K562 (cell line): ENCODE results near the gene MFSD12.

Experiments used
- ARNT ChIP-seq, 2 experiments: fragments of 450-650 bp; IDR thresholded peaks; 2 replicates each; pipeline ENCODE4 v1.6.1; 2016; ENCODE audit warnings: mild to moderate bottlenecking in 1 of 2
- FOXA1 ChIP-seq: fragments of 450-650 bp; IDR thresholded peaks from 2 replicates; pipeline ENCODE4 v1.6.1; 2016; ENCODE audit warnings: mild to moderate bottlenecking, borderline replicate concordance
- GATAD2A ChIP-seq: fragments of 450-650 bp; IDR thresholded peaks from 2 replicates; pipeline ENCODE4 v1.6.1; 2017
- HDAC6 ChIP-seq: IDR thresholded peaks from 2 replicates; pipeline ENCODE4 v1.6.1; 2012; ENCODE audit warnings: low read depth, mild to moderate bottlenecking, control low read depth, inconsistent platforms, low read length, moderate library complexity
- NRF1 ChIP-seq, 2 experiments: fragments of 450-650 bp; IDR thresholded peaks in 1 of 2; conservative IDR thresholded peaks in 1 of 2; 2 replicates each; pipeline ENCODE4 v1.6.1; 2014; ENCODE audit warnings: mild to moderate bottlenecking in 2 of 2
- POLR2AphosphoS5 ChIP-seq: IDR thresholded peaks from 2 replicates; pipeline ENCODE4 v1.6.1; 2011; ENCODE audit warnings: mild to moderate bottlenecking, low read depth, low read length, moderate library complexity; ENCODE audit not compliant: control insufficient read depth, insufficient read depth
- RAD21 ChIP-seq, 2 experiments: fragments of 250-450 bp in 1 of 2; fragments of 450-650 bp in 1 of 2; sonication (Bioruptor Pico) in 1 of 2; formaldehyde crosslinking in 1 of 2; IDR thresholded peaks in 1 of 2; conservative IDR thresholded peaks in 1 of 2; 2 replicates each; pipeline versions ENCODE4 v1.4.0 to v1.8.0; 2020 to 2022; ENCODE audit warnings: mild to moderate bottlenecking in 2 of 2, moderate library complexity in 1 of 2
- SMC3 ChIP-seq: conservative IDR thresholded peaks from 2 replicates; pipeline ENCODE4 v1.6.1; 2011; ENCODE audit warnings: low read depth, low read length, improper control_type of control experiment; ENCODE audit not compliant: insufficient read depth
- TEAD1 ChIP-seq, 2 experiments: fragments of 450-650 bp in 1 of 2; sonication (generic) in 1 of 2; formaldehyde crosslinking; IDR thresholded peaks; 2 replicates each; pipeline versions ENCODE4 v1.4.0 to v1.8.0; 2020 to 2022; ENCODE audit warnings: mild to moderate bottlenecking in 2 of 2, missing genetic modification reagents in 1 of 2
- ZNF253 ChIP-seq: fragments of 250-450 bp; sonication (Bioruptor Pico); conservative IDR thresholded peaks from 2 replicates; pipeline ENCODE4 v1.6.1; 2021; ENCODE audit warnings: mild to moderate bottlenecking
- ZNF263 ChIP-seq: sonication (generic); formaldehyde crosslinking; IDR thresholded peaks from 2 replicates; pipeline ENCODE4 v1.8.0; 2022; ENCODE audit warnings: mild to moderate bottlenecking, missing genetic modification reagents, borderline replicate concordance
- TF ChIP-seq, protein P1 (sequence below), 3 experiments: IDR thresholded peaks in 2 of 3; conservative IDR thresholded peaks in 1 of 3; 2 replicates each; pipeline ENCODE4 v1.5.1; 2011 to 2012; ENCODE audit warnings: low read length in 3 of 3, mild to moderate bottlenecking in 3 of 3, control low read depth in 2 of 3, improper control_type of control experiment in 1 of 3, inconsistent platforms in 1 of 3, low read depth in 1 of 3, mixed read lengths in 1 of 3, moderate library complexity in 1 of 3; ENCODE audit not compliant: insufficient read depth in 2 of 3
- TF ChIP-seq, protein P2 (sequence below): sonication (generic); formaldehyde crosslinking; IDR thresholded peaks from 2 replicates; pipeline ENCODE4 v1.8.0; 2022; ENCODE audit warnings: missing genetic modification reagents, mild to moderate bottlenecking, borderline replicate concordance
- TF ChIP-seq, protein P3 (sequence below): sonication (generic); formaldehyde crosslinking; IDR thresholded peaks from 2 replicates; pipeline ENCODE4 v1.8.0; 2022; ENCODE audit warnings: mild to moderate bottlenecking, missing genetic modification reagents

DNA sequence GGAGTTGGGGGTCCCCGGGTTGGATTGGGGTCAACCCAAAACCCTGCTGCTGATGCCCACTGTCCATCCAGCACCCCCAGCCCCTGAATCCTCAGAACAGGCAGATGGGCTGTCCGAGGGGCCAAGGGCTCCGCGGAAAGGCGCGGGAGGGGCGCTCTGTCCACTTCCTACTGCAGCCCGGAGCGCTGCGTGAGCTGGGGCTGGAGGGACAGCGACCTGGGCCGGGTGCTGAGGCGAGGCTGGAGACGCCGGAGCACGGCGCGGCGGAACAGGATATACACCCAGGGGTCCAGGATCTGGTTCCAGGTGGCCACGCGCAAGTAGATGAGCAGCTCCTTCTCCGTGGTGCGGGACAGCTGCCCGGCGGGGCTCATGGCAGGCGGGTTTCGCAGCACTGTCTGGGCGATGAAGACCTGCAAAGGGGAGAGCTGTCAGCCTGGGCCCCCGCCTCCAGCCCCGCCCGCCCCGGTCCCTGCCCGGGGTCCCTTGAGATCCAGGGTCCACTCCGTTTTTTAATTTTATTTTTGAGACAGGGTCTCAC lies 38.2 kb upstream of the MFSD12 start:
- TF ChIP-seq TEAD1 (CRISPR knock-in tag; IDR thresholded peaks at IDR 0.05) (no peak), RAD21 (CRISPR knock-in tag; conservative IDR thresholded peaks at IDR 0.05 in 1 of 2, IDR thresholded peaks at IDR 0.05 in 1 of 2) (no peak), ZNF253 (no peak), HDAC6 (no peak), GATAD2A (no peak), FOXA1 (no peak), POLR2AphosphoS5 (no peak), ARNT (IDR thresholded peaks at IDR 0.05) (no peak), NRF1 (conservative IDR thresholded peaks at IDR 0.05 in 1 of 2, IDR thresholded peaks at IDR 0.05 in 1 of 2) (no peak), SMC3 (no peak), ZNF263 (CRISPR knock-in tag) (no peak)
- TF ChIP-seq, protein P1, sequence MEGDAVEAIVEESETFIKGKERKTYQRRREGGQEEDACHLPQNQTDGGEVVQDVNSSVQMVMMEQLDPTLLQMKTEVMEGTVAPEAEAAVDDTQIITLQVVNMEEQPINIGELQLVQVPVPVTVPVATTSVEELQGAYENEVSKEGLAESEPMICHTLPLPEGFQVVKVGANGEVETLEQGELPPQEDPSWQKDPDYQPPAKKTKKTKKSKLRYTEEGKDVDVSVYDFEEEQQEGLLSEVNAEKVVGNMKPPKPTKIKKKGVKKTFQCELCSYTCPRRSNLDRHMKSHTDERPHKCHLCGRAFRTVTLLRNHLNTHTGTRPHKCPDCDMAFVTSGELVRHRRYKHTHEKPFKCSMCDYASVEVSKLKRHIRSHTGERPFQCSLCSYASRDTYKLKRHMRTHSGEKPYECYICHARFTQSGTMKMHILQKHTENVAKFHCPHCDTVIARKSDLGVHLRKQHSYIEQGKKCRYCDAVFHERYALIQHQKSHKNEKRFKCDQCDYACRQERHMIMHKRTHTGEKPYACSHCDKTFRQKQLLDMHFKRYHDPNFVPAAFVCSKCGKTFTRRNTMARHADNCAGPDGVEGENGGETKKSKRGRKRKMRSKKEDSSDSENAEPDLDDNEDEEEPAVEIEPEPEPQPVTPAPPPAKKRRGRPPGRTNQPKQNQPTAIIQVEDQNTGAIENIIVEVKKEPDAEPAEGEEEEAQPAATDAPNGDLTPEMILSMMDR (IDR thresholded peaks at IDR 0.05 in 2 of 3, conservative IDR thresholded peaks at IDR 0.05 in 1 of 3; ENCODE audit: insufficient read depth in 2 of 3, low read depth in 1 of 3, low read length in 3 of 3): no peak
- TF ChIP-seq, protein P2, sequence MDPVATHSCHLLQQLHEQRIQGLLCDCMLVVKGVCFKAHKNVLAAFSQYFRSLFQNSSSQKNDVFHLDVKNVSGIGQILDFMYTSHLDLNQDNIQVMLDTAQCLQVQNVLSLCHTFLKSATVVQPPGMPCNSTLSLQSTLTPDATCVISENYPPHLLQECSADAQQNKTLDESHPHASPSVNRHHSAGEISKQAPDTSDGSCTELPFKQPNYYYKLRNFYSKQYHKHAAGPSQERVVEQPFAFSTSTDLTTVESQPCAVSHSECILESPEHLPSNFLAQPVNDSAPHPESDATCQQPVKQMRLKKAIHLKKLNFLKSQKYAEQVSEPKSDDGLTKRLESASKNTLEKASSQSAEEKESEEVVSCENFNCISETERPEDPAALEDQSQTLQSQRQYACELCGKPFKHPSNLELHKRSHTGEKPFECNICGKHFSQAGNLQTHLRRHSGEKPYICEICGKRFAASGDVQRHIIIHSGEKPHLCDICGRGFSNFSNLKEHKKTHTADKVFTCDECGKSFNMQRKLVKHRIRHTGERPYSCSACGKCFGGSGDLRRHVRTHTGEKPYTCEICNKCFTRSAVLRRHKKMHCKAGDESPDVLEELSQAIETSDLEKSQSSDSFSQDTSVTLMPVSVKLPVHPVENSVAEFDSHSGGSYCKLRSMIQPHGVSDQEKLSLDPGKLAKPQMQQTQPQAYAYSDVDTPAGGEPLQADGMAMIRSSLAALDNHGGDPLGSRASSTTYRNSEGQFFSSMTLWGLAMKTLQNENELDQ (CRISPR knock-in tag): no peak
- TF ChIP-seq, protein P3, sequence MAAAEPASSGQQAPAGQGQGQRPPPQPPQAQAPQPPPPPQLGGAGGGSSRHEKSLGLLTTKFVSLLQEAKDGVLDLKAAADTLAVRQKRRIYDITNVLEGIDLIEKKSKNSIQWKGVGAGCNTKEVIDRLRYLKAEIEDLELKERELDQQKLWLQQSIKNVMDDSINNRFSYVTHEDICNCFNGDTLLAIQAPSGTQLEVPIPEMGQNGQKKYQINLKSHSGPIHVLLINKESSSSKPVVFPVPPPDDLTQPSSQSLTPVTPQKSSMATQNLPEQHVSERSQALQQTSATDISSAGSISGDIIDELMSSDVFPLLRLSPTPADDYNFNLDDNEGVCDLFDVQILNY (CRISPR knock-in tag): no peak
